ENCODE data around the gene OTUD3.
"Not testable (repeated sequence)": the region's sequence is repeated elsewhere in the genome, so short reads cannot be mapped to it uniquely, and the experiment has no call there.

Gene OTUD3

GRCh38 chr1:19882111-19883071 is at the start of gene OTUD3:
Gene OTUD3, plus strand, starts transcription at chr1:19882395. Its CDS starts 119 bp downstream, at chr1:19882514.
- DNase-seq (ENCODE audit: low spot score), result peak; percentile 99

- DNase-seq (ENCODE audit: low spot score), result no peak
These were observed 46.6 kb upstream of the OTUD3 start for GRCh38 chr1:19835578-19835977.

- DNase-seq (ENCODE audit: low spot score), result no peak
These were observed 44.3 kb upstream of the OTUD3 start for GRCh38 chr1:19837866-19838265.

- no peak for DNase-seq (ENCODE audit: low spot score)
These were observed 42.0 kb upstream of the OTUD3 start for GRCh38 chr1:19840228-19840627.

GRCh38 chr1:19844731-19845495 is 37.3 kb upstream of the OTUD3 start:
- no peak for DNase-seq (ENCODE audit: low spot score)

- no peak for DNase-seq (ENCODE audit: low spot score)
These were observed 36.6 kb upstream of the OTUD3 start for GRCh38 chr1:19845555-19845954.

GRCh38 chr1:19846338-19846737 is 35.9 kb upstream of the OTUD3 start:
- no peak for DNase-seq (ENCODE audit: low spot score)

- DNase-seq (ENCODE audit: low spot score), result not testable (repeated sequence)
These were observed 34.9 kb upstream of the OTUD3 start for GRCh38 chr1:19847334-19847733.

GRCh38 chr1:19849307-19849706 is 32.9 kb upstream of the OTUD3 start:
- DNase-seq (ENCODE audit: low spot score), result not testable (repeated sequence)

- no peak for DNase-seq (ENCODE audit: low spot score)
These were observed 32.0 kb upstream of the OTUD3 start for GRCh38 chr1:19850214-19850613.

- no peak for DNase-seq (ENCODE audit: low spot score)
These were observed 30.2 kb upstream of the OTUD3 start for GRCh38 chr1:19852036-19852435.

GRCh38 chr1:19854866-19855265 is 27.3 kb upstream of the OTUD3 start:
- no peak for DNase-seq (ENCODE audit: low spot score)

- DNase-seq (ENCODE audit: low spot score), result no peak
These were observed 23.3 kb upstream of the OTUD3 start for GRCh38 chr1:19858893-19859292.

- DNase-seq (ENCODE audit: low spot score), result no peak
These were observed 22.3 kb upstream of the OTUD3 start for GRCh38 chr1:19859876-19860275.

- no peak for DNase-seq (ENCODE audit: low spot score)
These were observed 21.8 kb upstream of the OTUD3 start for GRCh38 chr1:19860418-19860817.

- no peak for DNase-seq (ENCODE audit: low spot score)
These were observed 21.2 kb upstream of the OTUD3 start for GRCh38 chr1:19861034-19861433.

GRCh38 chr1:19861842-19862530 is 20.2 kb upstream of the OTUD3 start:
- no peak for DNase-seq (ENCODE audit: low spot score)

- no peak for DNase-seq (ENCODE audit: low spot score)
These were observed 19.3 kb upstream of the OTUD3 start for GRCh38 chr1:19862944-19863343.

- no peak for DNase-seq (ENCODE audit: low spot score)
These were observed 17.5 kb upstream of the OTUD3 start for GRCh38 chr1:19864570-19865160.

GRCh38 chr1:19866029-19866428 is 16.2 kb upstream of the OTUD3 start:
- DNase-seq (ENCODE audit: low spot score), result no peak

GRCh38 chr1:19866758-19867157 is 15.4 kb upstream of the OTUD3 start:
- no peak for DNase-seq (ENCODE audit: low spot score)

GRCh38 chr1:19868575-19868974 is 13.6 kb upstream of the OTUD3 start:
- DNase-seq (ENCODE audit: low spot score), result not testable (repeated sequence)
